Spleen (tissue), 11 donors: ENCODE data around the gene ARSB. TPM values are rescaled to one million over a fixed set of nuclear protein-coding genes. Genes with fewer than 3 reads are reported as not detected.

ENCODE experiments used
- DNase-seq: peaks from one replicate; pipeline ENCODE4 v3.0.0-alpha.2; 2020
- H3K27ac ChIP-seq, 8 donors: fragments of 200-600 bp; sonication (generic) in 7 of 8; 1 replicate in 4 of 8; 2 replicates in 4 of 8; pipeline versions ENCODE4 v1.5.0 to v1.8.0; 2016 to 2021; ENCODE audit warnings: inconsistent platforms in 4 of 8, mild to moderate bottlenecking in 4 of 8, moderate library complexity in 1 of 8
- H3K27me3 ChIP-seq, 7 donors: fragments of 200-600 bp; sonication (generic) in 6 of 7; replicated peaks in 1 of 7; 1 replicate in 4 of 7; 2 replicates in 3 of 7; pipeline versions ENCODE4 v1.5.0 to v1.8.0; 2016 to 2021; ENCODE audit warnings: inconsistent platforms in 3 of 7, mild to moderate bottlenecking in 1 of 7
- H3K36me3 ChIP-seq, 6 donors: fragments of 200-600 bp; sonication (generic) in 5 of 6; 1 replicate in 4 of 6; 2 replicates in 2 of 6; pipeline versions ENCODE4 v1.5.0 to v1.8.0; 2016 to 2021; ENCODE audit warnings: inconsistent platforms in 2 of 6
- H3K4me1 ChIP-seq, 6 donors: fragments of 200-600 bp; sonication (generic) in 5 of 6; 1 replicate in 3 of 6; 2 replicates in 3 of 6; pipeline versions ENCODE4 v1.5.0 to v1.8.0; 2016 to 2021; ENCODE audit warnings: inconsistent platforms in 3 of 6
- H3K4me3 ChIP-seq, 8 donors: fragments of 200-600 bp; sonication (generic) in 7 of 8; 1 replicate in 4 of 8; 2 replicates in 4 of 8; pipeline versions ENCODE4 v1.5.0 to v1.8.0; 2016 to 2021; ENCODE audit warnings: inconsistent platforms in 4 of 8, mild to moderate bottlenecking in 4 of 8, moderate library complexity in 2 of 8
- H3K9me3 ChIP-seq, 8 donors: fragments of 200-600 bp; sonication (generic) in 7 of 8; 1 replicate in 4 of 8; 2 replicates in 4 of 8; pipeline versions ENCODE4 v1.5.0 to v1.8.0; 2016 to 2021; ENCODE audit warnings: inconsistent platforms in 4 of 8
- POLR2A ChIP-seq, 3 donors: fragments of 450-650 bp; IDR thresholded peaks; one replicate each; pipeline ENCODE4 v1.5.1; 2017; ENCODE audit warnings: antibody characterized with exemption in 3 of 3, mild to moderate bottlenecking in 1 of 3
- POLR2AphosphoS5 ChIP-seq, 3 donors: sonication (generic); formaldehyde crosslinking; IDR thresholded peaks; one replicate each; pipeline ENCODE4 v1.5.1; 2017; ENCODE audit warnings: antibody characterized with exemption in 3 of 3
- WGBS, 5 donors: extraction: QIAGEN DNeasy Blood & Tissue Kit in 3 of 5; methylation state at CpG; one replicate each; pipeline versions ENCODE4 v1.1.5 to v1.1.7; 2013 to 2018; 5-methylcytosine and 5-hydroxymethylcytosine counted together
- intact Hi-C: fragments of 100-400 bp; cut with DNase I; formaldehyde crosslinking; loops from one replicate; pipeline ENCODE4 v1.15.0; 2023; ENCODE audit warnings: low total_unique reads
- polyA plus RNA-seq, 3 donors: library from polyadenylated mRNA; stranded (reverse); fragments of 200-250 nt; gene quantifications; one replicate each; pipeline ENCODE4 v1.2.1, GENCODE V29; 2013
- total RNA-seq, 7 donors: library from RNA; depleted of rRNA in 3 of 7; stranded (reverse); fragments of >200 nt in 3 of 7; fragmentation: NEBNext Ultra II Directional in 4 of 7; extraction: Animal tissue kit (Norgen Biotek cat#: 25700) in 4 of 7; gene quantifications; one replicate each; pipeline versions ENCODE4 v1.1.0 to v1.2.1, GENCODE V29; 2016 to 2021
- TF ChIP-seq, protein P1 (sequence below), 11 experiments: fragments of 200-600 bp in 7 of 11; fragments of 450-650 bp in 4 of 11; sonication (generic) in 4 of 11; IDR thresholded peaks in 8 of 11; conservative IDR thresholded peaks in 3 of 11; 1 replicate in 7 of 11; 2 replicates in 4 of 11; pipeline versions ENCODE4 v1.4.0 to v1.8.0; 2016 to 2021; ENCODE audit warnings: antibody characterized with exemption in 11 of 11, inconsistent platforms in 4 of 11, mild to moderate bottlenecking in 1 of 11
- donor health status: healthy with polysubstance abuse.
- donor health status: DM: no; HTN: no; CAD: no; lungs with moderate emphysema.
- donor health status: DM: no; HTN: no; CAD: no.
- donor health status: Bipolar disorder and iron deficiency.
- donor health status: healthy.
- donor health status: DM: no; HTN: no; CAD: no.
- donor health status: DM: yes; HTN: yes; CAD: no.

ARSB gene
- total and polyA plus RNA-seq, 10 donors: 1.1 to 18.5 (median 11.1) TPM

DNA sequence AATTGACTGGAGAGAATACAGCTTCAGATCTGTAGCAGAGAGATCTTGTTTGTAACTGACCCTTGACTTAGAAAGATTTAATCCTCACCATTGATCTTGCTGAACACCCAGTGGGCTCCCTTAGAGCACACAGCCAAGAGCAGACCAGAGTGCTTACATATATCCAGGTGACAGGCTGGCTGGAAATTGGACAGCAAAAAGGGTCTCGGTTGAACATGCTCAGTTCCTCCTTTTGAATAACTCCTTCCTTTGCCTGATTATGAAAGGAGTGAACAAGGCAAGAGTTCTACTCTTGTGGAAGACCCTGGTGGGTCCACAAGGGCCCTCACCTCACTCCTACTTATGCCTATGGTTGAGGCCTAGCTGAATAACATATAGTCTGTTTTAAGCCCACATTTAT is 202.4 kb downstream of the ARSB start:
- Histone ChIP-seq H3K27ac (no peak overlapping the region), H3K36me3 (peaks cover 0 to 38% (median 3%) of the 10 kb centered on the region in 6 donors), H3K27me3 (no peaks in the 10 kb centered on the region), H3K4me3 (no peak overlapping the region), H3K4me1 (no peaks in the 10 kb centered on the region), H3K9me3 (peaks cover 0 to 11% (median 7%) of the 10 kb centered on the region in 8 donors)
- intact Hi-C loops: no loop called here
- TF ChIP-seq POLR2A (IDR thresholded peaks at IDR 0.05): no peak
- TF ChIP-seq, protein P1, sequence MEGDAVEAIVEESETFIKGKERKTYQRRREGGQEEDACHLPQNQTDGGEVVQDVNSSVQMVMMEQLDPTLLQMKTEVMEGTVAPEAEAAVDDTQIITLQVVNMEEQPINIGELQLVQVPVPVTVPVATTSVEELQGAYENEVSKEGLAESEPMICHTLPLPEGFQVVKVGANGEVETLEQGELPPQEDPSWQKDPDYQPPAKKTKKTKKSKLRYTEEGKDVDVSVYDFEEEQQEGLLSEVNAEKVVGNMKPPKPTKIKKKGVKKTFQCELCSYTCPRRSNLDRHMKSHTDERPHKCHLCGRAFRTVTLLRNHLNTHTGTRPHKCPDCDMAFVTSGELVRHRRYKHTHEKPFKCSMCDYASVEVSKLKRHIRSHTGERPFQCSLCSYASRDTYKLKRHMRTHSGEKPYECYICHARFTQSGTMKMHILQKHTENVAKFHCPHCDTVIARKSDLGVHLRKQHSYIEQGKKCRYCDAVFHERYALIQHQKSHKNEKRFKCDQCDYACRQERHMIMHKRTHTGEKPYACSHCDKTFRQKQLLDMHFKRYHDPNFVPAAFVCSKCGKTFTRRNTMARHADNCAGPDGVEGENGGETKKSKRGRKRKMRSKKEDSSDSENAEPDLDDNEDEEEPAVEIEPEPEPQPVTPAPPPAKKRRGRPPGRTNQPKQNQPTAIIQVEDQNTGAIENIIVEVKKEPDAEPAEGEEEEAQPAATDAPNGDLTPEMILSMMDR (IDR thresholded peaks at IDR 0.05 in 8 of 11, conservative IDR thresholded peaks at IDR 0.05 in 3 of 11): no peak
- TF ChIP-seq POLR2AphosphoS5 (IDR thresholded peaks at IDR 0.05): no peak
- no peak for DNase-seq
- 50 to 80% (median 67%) methylated on average over 1 of the region's 1 CpG for WGBS, 5 donors

DNA sequence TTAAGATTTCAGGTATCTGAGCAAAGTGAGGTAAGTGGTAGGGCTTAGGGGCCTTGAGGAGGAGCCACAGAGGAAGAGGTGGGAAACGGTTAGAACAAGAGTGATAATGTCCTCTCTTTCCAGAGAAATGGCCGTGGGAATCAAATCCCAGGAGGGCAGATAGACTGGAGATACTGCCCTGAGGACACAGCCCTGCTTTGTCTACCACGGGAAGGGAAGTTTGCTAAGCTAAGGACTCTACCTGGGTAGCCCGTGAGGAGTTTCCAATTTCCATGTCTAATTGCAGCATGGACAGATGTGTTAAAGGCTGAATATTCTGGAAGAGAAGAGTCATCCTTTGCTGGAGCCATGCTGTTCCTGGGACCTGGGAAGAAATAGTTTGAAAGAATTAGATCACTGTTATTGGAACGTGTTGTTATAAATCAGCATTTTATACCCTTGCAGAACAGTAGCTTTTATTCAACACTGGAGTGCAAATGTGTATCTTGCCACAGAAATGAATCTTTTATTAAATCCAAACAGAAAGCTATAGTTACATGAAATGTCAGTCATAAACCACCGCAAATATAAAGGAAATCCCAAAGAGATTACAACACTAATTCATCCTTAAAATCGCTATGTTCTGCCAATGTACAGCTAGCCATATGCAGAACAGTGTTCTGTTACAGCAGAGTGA is 203.4 kb downstream of the ARSB start:
- H3K27ac ChIP-seq: no peak overlapping the region

DNA sequence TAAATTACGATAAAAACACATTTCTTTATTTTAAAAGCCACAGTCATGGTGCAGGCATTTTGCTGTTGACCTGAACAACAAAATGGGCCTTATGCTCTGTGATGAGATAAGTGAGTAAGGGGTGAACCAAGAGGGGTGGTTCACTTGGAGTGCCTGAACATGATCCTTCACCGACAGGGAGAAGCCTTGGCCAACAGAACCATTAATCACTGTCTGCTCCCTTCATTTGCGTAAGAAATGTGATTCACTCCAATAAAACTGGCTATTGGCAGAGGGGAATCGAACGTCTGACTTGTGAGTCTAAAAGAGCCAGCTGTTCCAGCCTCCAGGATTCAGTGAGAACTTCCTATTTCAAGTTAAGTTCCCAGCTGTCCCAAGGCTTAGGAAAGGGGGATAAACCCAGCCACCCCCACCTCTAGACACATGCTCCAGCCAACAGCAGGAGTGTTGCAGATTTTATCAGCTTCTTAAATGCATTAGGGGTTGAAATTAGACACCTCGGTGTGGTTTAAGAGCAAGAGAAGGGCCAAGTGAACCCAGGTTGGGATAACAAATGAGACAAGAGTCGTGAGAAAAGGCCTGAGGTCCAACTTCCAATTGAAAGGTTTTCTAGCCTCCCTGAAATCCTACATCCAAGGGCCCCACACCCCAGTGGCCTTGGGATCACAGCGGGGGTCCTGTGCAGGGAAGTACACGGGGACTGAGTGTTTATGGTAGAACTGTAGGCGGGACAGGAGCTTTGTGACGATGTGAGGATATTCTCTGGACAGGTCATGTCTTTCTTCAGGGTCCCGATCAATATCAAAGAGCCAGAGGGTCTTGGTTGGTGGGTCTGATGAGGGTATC is 205.1 kb downstream of the ARSB start:
- intact Hi-C loops: no loop called here
- no peak for DNase-seq
- Histone ChIP-seq H3K9me3 (peaks cover 0 to 12% (median 6%) of the 10 kb centered on the region in 8 donors), H3K4me1 (no peaks in the 10 kb centered on the region), H3K27me3 (no peaks in the 10 kb centered on the region), H3K27ac (no peak overlapping the region), H3K4me3 (no peak overlapping the region), H3K36me3 (peaks cover 0 to 38% (median 3%) of the 10 kb centered on the region in 6 donors)
- WGBS, 5 donors: 87 to 94% (median 90%) methylated on average over 12 of the region's 12 CpGs
- TF ChIP-seq POLR2A (IDR thresholded peaks at IDR 0.05) (no peak), POLR2AphosphoS5 (IDR thresholded peaks at IDR 0.05) (no peak)
- TF ChIP-seq, protein P1 (IDR thresholded peaks at IDR 0.05 in 8 of 11, conservative IDR thresholded peaks at IDR 0.05 in 3 of 11): no peak

More for the DNA sequence above, 203.4 kb downstream of the ARSB start:
- Histone ChIP-seq H3K36me3 (peaks cover 0 to 38% (median 3%) of the 10 kb centered on the region in 6 donors), H3K4me1 (no peaks in the 10 kb centered on the region), H3K27me3 (no peaks in the 10 kb centered on the region), H3K9me3 (peaks cover 0 to 11% (median 7%) of the 10 kb centered on the region in 8 donors), H3K4me3 (no peak overlapping the region)
- intact Hi-C loops: no loop called here
- no peak for DNase-seq
- WGBS, 5 donors: 86 to 95% (median 89%) methylated on average over 7 of the region's 7 CpGs
- TF ChIP-seq POLR2AphosphoS5 (IDR thresholded peaks at IDR 0.05) (no peak), POLR2A (IDR thresholded peaks at IDR 0.05) (no peak)
- TF ChIP-seq, protein P1 (IDR thresholded peaks at IDR 0.05 in 8 of 11, conservative IDR thresholded peaks at IDR 0.05 in 3 of 11): no peak

DNA sequence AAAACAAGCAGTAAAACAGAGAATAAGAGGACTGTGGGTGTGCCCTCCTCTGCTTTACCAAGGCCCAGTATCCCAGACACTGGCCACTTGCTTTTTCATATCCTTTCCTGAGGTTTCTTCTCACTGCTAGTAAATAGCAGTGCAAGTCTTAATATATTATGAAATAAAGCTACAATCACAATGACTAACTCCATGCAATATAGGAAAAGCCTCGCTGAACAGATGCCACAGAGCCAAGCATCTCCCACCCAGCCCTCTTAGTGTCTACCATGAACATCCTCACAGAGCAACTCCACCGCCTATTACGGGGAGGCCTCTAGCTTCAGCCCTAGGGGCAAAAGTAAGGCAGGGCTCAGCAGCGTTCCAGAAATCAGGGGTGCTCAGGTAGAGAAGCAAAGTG is 205.8 kb downstream of the ARSB start:
- H3K9me3 ChIP-seq: peaks cover 0 to 6% (median under 1%) of the 10 kb centered on the region in 8 donors
- TF ChIP-seq, protein P1 (IDR thresholded peaks at IDR 0.05 in 8 of 11, conservative IDR thresholded peaks at IDR 0.05 in 3 of 11): no peak
- TF ChIP-seq POLR2AphosphoS5 (IDR thresholded peaks at IDR 0.05) (no peak), POLR2A (IDR thresholded peaks at IDR 0.05) (no peak)
- H3K4me3 ChIP-seq: no peak overlapping the region
- peaks cover 0 to 38% (median 3%) of the 10 kb centered on the region in 6 donors for H3K36me3 ChIP-seq
- no peaks in the 10 kb centered on the region for H3K4me1 ChIP-seq
- intact Hi-C loops: no loop called here
- 90 to 98% (median 93%) methylated on average over 4 of the region's 4 CpGs for WGBS, 5 donors
- no peak for DNase-seq
- no peak overlapping the region for H3K27ac ChIP-seq
- no peaks in the 10 kb centered on the region for H3K27me3 ChIP-seq
